Transverse colon (tissue), 4 donors: ENCODE measurements around the gene ANK3.

Experiments
- POLR2A ChIP-seq: fragments of 450-650 bp; IDR thresholded peaks from one replicate; pipeline ENCODE4 v1.6.1; 2016; ENCODE audit warnings: antibody characterized with exemption, mild to moderate bottlenecking, moderate library complexity
- POLR2AphosphoS5 ChIP-seq, 3 donors: sonication (generic); formaldehyde crosslinking; IDR thresholded peaks; one replicate each; pipeline ENCODE4 v1.6.1; 2016; ENCODE audit warnings: antibody characterized with exemption in 3 of 3
- TF ChIP-seq, protein P1 (sequence below), 5 experiments: fragments of 200-600 bp in 3 of 5; fragments of 450-650 bp in 2 of 5; sonication (generic) in 3 of 5; IDR thresholded peaks; 1 replicate in 2 of 5; 2 replicates in 3 of 5; pipeline ENCODE4 v1.5.1; 2016 to 2017; ENCODE audit warnings: antibody characterized with exemption in 5 of 5, inconsistent platforms in 3 of 5, mild to moderate bottlenecking in 2 of 5, moderate library complexity in 1 of 5

DNA sequence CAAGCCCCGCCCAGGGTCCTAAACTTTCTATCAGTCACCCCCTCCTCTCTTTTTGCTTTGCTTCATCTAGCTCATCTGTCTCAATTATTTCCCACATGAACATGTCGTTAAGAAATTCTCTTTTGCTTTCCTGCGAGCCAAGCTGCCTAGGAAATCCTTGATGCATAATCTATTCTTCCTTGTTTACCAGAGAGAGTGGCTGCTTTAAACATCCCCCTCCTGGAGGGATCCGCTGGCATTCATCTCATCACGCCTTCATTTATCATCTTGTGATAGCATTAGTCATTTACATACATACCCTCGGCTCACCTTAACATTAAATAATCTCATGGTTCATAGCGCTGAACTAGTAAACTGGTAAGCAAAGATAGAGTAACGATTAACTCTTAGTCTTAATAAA lies 96.7 kb downstream of the ANK3 start:
- TF ChIP-seq, protein P1, sequence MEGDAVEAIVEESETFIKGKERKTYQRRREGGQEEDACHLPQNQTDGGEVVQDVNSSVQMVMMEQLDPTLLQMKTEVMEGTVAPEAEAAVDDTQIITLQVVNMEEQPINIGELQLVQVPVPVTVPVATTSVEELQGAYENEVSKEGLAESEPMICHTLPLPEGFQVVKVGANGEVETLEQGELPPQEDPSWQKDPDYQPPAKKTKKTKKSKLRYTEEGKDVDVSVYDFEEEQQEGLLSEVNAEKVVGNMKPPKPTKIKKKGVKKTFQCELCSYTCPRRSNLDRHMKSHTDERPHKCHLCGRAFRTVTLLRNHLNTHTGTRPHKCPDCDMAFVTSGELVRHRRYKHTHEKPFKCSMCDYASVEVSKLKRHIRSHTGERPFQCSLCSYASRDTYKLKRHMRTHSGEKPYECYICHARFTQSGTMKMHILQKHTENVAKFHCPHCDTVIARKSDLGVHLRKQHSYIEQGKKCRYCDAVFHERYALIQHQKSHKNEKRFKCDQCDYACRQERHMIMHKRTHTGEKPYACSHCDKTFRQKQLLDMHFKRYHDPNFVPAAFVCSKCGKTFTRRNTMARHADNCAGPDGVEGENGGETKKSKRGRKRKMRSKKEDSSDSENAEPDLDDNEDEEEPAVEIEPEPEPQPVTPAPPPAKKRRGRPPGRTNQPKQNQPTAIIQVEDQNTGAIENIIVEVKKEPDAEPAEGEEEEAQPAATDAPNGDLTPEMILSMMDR (IDR thresholded peaks at IDR 0.05): no peak
- TF ChIP-seq POLR2A (no peak), POLR2AphosphoS5 (IDR thresholded peaks at IDR 0.05) (no peak)
